ENCODE results near the gene GPR37. TPM values are rescaled to one million over a fixed set of nuclear protein-coding genes. Genes with fewer than 3 reads are reported as not detected.

GPR37 gene
- total RNA-seq, 1 donor, result 7.0 TPM

DNA sequence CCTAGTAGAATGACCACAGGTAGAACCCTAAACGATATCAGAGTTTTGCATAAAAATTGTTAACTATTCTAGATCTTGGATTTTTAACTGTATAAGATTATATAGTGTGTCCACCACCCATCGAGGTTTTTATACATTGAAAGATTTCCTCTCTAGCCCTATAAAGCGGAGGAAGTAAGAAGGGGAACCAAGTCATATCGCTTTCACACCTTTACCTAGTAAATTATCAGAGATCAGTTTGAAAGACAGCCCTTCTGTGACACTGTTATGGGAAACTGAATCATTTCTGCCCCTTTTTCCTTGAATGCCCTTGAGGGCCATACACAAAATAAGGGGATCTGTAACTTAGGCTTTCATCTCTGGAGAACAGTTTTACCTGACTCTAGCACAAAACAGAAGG, 8.3 kb upstream of the GPR37 start:
- H3K4me3 ChIP-seq (ENCODE audit: low read depth, low read length), result no peak overlapping the region
- no peak for DNase-seq (ENCODE audit: low read depth)
- TF ChIP-seq, protein P1, sequence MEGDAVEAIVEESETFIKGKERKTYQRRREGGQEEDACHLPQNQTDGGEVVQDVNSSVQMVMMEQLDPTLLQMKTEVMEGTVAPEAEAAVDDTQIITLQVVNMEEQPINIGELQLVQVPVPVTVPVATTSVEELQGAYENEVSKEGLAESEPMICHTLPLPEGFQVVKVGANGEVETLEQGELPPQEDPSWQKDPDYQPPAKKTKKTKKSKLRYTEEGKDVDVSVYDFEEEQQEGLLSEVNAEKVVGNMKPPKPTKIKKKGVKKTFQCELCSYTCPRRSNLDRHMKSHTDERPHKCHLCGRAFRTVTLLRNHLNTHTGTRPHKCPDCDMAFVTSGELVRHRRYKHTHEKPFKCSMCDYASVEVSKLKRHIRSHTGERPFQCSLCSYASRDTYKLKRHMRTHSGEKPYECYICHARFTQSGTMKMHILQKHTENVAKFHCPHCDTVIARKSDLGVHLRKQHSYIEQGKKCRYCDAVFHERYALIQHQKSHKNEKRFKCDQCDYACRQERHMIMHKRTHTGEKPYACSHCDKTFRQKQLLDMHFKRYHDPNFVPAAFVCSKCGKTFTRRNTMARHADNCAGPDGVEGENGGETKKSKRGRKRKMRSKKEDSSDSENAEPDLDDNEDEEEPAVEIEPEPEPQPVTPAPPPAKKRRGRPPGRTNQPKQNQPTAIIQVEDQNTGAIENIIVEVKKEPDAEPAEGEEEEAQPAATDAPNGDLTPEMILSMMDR (IDR thresholded peaks at IDR 0.05; ENCODE audit: insufficient read depth, low read length), result no peak

DNA sequence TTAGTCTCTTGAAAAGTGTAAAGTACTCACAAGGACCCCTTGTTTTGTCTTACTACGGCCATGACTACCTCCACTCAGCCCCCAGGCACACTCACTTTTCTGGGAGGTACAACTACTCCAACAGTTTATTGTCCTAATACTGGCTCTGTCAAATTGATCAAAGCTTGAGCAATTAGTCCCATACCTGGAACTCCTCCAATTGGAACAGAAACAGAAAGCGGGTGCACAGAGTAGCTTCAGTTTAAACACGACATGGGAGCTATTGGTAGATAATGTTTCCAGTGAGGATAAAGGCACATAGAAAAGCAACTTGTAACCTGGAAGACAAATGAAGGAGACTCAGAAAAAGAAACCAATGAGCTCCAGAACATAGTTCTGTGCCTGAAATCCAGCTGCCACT, 7.7 kb upstream of the GPR37 start:
- no peak for DNase-seq (ENCODE audit: low read depth)
- TF ChIP-seq, protein P1 (IDR thresholded peaks at IDR 0.05; ENCODE audit: insufficient read depth, low read length), result no peak
- H3K4me3 ChIP-seq (ENCODE audit: low read depth, low read length), result no peak overlapping the region

DNA sequence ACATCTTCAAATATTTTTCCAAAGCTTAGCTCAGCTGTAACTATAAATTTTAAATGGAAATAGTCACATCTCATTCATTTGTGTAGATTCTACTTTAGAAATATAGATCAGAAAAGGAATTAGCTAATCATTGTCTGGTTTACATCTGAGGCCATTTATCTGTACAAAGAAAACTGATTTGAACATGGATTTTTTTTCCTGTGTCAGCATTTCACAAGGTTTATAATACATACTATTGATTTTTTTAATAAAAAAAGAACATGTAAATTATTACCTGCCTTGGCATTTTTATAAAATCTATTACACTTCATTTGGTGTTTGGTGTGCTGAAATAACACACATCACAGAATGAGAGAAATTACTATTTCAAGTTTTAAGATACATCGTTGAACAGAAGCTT, 3.5 kb upstream of the GPR37 start:
- TF ChIP-seq, protein P1 (IDR thresholded peaks at IDR 0.05; ENCODE audit: insufficient read depth, low read length), result no peak
- H3K4me3 ChIP-seq (ENCODE audit: low read depth, low read length), result no peak overlapping the region
- no peak for DNase-seq (ENCODE audit: low read depth)

DNA sequence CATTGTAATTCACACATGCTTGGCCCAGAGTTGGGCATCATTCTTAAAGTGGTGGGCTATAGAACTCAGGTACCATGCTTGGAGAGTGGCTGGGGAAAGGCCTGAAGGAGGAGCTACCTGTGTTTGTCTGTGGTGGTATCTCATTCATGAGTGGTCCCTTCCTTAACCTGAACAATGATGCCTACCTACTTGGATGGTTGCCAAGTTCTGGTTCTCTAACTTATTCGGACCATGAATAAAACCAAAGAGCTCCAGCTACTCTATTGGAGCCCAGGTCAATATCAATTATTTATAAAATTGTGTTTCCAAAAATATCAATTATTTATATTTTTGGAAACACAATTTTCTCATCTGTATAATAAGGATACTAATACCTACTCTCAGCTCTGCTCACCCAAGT, 2.9 kb upstream of the GPR37 start:
- TF ChIP-seq, protein P1 (IDR thresholded peaks at IDR 0.05; ENCODE audit: insufficient read depth, low read length), result no peak
- DNase-seq (ENCODE audit: low read depth), result no peak
- no peak overlapping the region for H3K4me3 ChIP-seq (ENCODE audit: low read depth, low read length)

DNA sequence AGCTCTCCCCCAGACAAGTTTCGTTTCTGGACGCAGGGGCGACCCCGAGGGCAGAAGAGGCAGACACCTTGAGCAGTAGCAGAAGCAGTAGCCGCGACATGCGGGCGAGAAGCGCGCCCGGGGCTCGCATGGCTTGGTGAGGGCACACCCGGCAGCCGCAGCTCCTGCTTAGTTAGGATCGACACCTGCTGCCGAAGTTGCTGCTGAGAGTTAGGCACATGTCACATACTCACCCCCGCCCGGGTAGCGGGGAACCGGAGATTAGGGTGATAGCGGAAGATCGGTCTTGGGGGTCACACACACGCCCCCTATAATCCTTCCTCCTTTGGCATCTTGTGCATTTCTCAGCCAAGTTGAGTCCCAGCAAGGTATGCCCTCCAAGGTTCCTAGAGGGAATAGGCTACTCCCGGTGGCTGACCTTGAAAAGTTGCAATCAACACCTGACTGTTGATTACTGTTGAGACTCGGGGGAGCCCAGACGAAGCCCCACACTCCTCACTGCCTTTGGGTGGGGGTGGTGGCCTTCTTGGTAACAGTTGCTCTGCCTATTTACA, 668 bp downstream of the GPR37 start:
- TF ChIP-seq, protein P1 (IDR thresholded peaks at IDR 0.05; ENCODE audit: insufficient read depth, low read length), result no peak
- no peak for DNase-seq (ENCODE audit: low read depth)
- H3K4me3 ChIP-seq (ENCODE audit: low read depth, low read length), result peak overlapping the region; percentile 59

DNA sequence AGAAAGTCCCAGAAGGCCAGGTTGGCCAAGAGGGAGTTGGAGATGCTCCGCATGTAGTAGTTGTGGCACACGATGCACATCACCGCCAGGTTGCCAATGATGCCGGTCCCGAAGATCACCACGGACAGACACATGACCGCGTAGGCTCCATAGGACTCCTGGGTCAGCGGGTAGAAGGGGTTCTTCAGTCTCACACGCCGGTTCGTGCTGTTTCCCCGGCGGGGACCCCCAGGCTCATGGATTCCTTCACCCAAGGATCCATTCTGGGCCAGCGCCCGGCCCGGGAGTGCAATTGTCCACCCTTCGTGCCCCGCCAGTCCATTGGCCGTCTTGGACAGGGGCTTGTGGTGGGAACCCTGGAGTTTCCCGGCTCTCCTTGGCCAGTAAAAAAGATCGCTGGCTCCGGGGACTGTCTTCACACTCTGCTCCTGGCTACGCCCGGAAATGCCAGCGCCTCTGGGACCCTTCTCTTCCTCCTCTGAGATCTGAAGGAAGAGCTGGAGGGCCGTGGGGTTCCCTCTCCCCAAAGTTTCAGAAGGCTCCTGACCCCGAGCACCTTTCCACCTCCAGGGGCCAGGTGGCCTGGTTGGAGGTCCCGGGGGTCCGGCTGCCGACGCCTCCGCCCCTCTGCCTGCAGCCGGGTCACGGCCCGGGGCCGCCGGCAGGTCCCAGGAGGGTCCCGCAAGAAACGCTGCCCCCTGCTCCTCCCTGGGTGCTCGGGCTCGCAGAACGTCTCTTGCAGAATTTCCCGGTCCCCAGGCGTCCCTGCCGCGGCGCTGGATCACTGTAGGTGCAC, 1.3 kb downstream of the GPR37 start:
- peak overlapping the region; percentile 59 for H3K4me3 ChIP-seq (ENCODE audit: low read depth, low read length)
- DNase-seq (ENCODE audit: low read depth), result no peak
- TF ChIP-seq, protein P1 (IDR thresholded peaks at IDR 0.05; ENCODE audit: insufficient read depth, low read length), result no peak
